OCI-LY3 (cell line): Measurements from ENCODE around the gene PLGRKT.

ENCODE experiments used
- EZH2phosphoT487 ChIP-seq: fragments of 200-600 bp; shearing (Covaris generic); IDR thresholded peaks from 2 replicates; pipeline ENCODE4 v1.6.1; 2018; ENCODE audit warnings: antibody characterized with exemption, mixed run types, low read depth
- TF ChIP-seq, protein P1 (sequence below): fragments of 200-600, 300-600 bp; sonication (generic); IDR thresholded peaks from 2 replicates; pipeline ENCODE4 v1.5.1; 2014; ENCODE audit warnings: antibody characterized with exemption, low read length, low read depth

DNA sequence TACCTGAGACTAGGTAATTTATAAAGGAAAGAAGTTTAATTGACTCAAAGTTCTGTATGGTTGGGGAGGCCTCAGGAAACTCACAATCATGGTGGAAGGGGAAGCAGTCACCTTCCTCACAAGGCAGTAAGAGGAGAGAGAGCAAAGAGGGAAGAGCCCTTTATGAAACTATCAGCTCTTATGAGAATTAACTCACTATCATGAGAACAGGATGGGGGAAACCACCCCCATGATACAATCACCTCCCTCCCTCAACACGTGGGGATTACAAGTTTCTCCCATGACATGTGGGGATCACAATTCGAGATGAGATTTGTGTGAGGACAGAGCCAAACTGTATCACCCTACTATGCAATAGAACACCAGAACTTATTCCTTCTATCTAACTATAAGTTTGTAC is 40.5 kb upstream of the PLGRKT start:
- TF ChIP-seq, protein P1, sequence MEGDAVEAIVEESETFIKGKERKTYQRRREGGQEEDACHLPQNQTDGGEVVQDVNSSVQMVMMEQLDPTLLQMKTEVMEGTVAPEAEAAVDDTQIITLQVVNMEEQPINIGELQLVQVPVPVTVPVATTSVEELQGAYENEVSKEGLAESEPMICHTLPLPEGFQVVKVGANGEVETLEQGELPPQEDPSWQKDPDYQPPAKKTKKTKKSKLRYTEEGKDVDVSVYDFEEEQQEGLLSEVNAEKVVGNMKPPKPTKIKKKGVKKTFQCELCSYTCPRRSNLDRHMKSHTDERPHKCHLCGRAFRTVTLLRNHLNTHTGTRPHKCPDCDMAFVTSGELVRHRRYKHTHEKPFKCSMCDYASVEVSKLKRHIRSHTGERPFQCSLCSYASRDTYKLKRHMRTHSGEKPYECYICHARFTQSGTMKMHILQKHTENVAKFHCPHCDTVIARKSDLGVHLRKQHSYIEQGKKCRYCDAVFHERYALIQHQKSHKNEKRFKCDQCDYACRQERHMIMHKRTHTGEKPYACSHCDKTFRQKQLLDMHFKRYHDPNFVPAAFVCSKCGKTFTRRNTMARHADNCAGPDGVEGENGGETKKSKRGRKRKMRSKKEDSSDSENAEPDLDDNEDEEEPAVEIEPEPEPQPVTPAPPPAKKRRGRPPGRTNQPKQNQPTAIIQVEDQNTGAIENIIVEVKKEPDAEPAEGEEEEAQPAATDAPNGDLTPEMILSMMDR = no peak
- TF ChIP-seq EZH2phosphoT487 = no peak
